HepG2 (cell line): ENCODE measurements around the gene CDC20. TPM values are rescaled to one million over a fixed set of nuclear protein-coding genes. Genes with fewer than 3 reads are reported as not detected.
A peak's percentile ranks its signal among the peaks of the same experiment; 100 is the strongest.

ENCODE experiments used
- ARNTL ChIP-seq: sonication (generic); formaldehyde crosslinking; IDR thresholded peaks from 2 replicates; pipeline ENCODE4 v1.4.0; 2020; ENCODE audit warnings: mild to moderate bottlenecking, missing genetic modification reagents
- ATF4 ChIP-seq, 2 experiments: fragments of 450-650 bp in 1 of 2; sonication (generic) in 1 of 2; formaldehyde crosslinking; IDR thresholded peaks; 2 replicates each; pipeline versions ENCODE4 v1.5.0 to v1.8.0; 2020 to 2022; ENCODE audit warnings: mild to moderate bottlenecking in 1 of 2, missing genetic modification reagents in 1 of 2
- MED1 ChIP-seq: sonication (generic); formaldehyde crosslinking; IDR thresholded peaks from 2 replicates; pipeline ENCODE4 v1.4.0; 2020; ENCODE audit warnings: missing genetic modification reagents
- NAIF1 ChIP-seq: sonication (generic); formaldehyde crosslinking; IDR thresholded peaks from 2 replicates; pipeline ENCODE4 v1.5.0; 2020; ENCODE audit warnings: mild to moderate bottlenecking, missing genetic modification reagents, borderline replicate concordance
- NCOR1 ChIP-seq: fragments of 200-600 bp; sonication (generic); IDR thresholded peaks from 2 replicates; pipeline ENCODE4 v1.7.0; 2017; ENCODE audit warnings: antibody characterized with exemption, low read length, borderline replicate concordance
- NONO ChIP-seq, 2 experiments: fragments of 450-650 bp in 1 of 2; sonication (generic) in 1 of 2; formaldehyde crosslinking in 1 of 2; IDR thresholded peaks in 1 of 2; conservative IDR thresholded peaks in 1 of 2; 2 replicates each; pipeline versions ENCODE4 v1.6.1 to v1.8.0; 2017 to 2022; ENCODE audit warnings: mild to moderate bottlenecking in 1 of 2, missing genetic modification reagents in 1 of 2, moderate library complexity in 1 of 2
- RFX5 ChIP-seq: IDR thresholded peaks from 2 replicates; pipeline ENCODE4 v1.6.1; 2011; ENCODE audit warnings: low read depth, low read length, improper control_type of control experiment
- TARDBP ChIP-seq: sonication (generic); formaldehyde crosslinking; IDR thresholded peaks from 2 replicates; pipeline ENCODE4 v1.8.0; 2022; ENCODE audit warnings: mild to moderate bottlenecking, missing genetic modification reagents
- TBX2 ChIP-seq: sonication (generic); formaldehyde crosslinking; IDR thresholded peaks from 2 replicates; pipeline ENCODE4 v1.5.0; 2020; ENCODE audit warnings: missing genetic modification reagents, mild to moderate bottlenecking, borderline replicate concordance
- YEATS2 ChIP-seq: sonication (generic); formaldehyde crosslinking; IDR thresholded peaks from 2 replicates; pipeline ENCODE4 v1.4.0; 2020; ENCODE audit warnings: missing genetic modification reagents, borderline replicate concordance
- ZBTB42 ChIP-seq: sonication (generic); formaldehyde crosslinking; IDR thresholded peaks from 2 replicates; pipeline ENCODE4 v1.5.0; 2020; ENCODE audit warnings: mild to moderate bottlenecking, missing genetic modification reagents
- ZFX ChIP-seq: sonication (generic); formaldehyde crosslinking; IDR thresholded peaks from 2 replicates; pipeline ENCODE4 v1.4.0; 2020; ENCODE audit warnings: mild to moderate bottlenecking, low read depth, missing genetic modification reagents, moderate library complexity
- ZNF121 ChIP-seq: sonication (generic); formaldehyde crosslinking; IDR thresholded peaks from 2 replicates; pipeline ENCODE4 v1.5.0; 2020; ENCODE audit warnings: mild to moderate bottlenecking, missing genetic modification reagents
- ZNF275 ChIP-seq: sonication (generic); formaldehyde crosslinking; IDR thresholded peaks from 2 replicates; pipeline ENCODE4 v1.8.0; 2022; ENCODE audit warnings: missing genetic modification reagents, mild to moderate bottlenecking, inconsistent platforms, borderline replicate concordance
- ZNF546 ChIP-seq: sonication (generic); formaldehyde crosslinking; conservative IDR thresholded peaks from 2 replicates; pipeline ENCODE4 v1.8.1; 2023; ENCODE audit warnings: mild to moderate bottlenecking, missing genetic modification reagents
- ZNF549 ChIP-seq: sonication (generic); formaldehyde crosslinking; IDR thresholded peaks from 2 replicates; pipeline ENCODE4 v1.5.0; 2020; ENCODE audit warnings: missing genetic modification reagents
- ZNF563 ChIP-seq: sonication (generic); formaldehyde crosslinking; IDR thresholded peaks from 2 replicates; pipeline ENCODE4 v1.8.0; 2022; ENCODE audit warnings: mild to moderate bottlenecking, moderate library complexity, missing genetic modification reagents
- ZNF768 ChIP-seq: sonication (generic); formaldehyde crosslinking; IDR thresholded peaks from 2 replicates; pipeline ENCODE4 v1.4.0; 2020; ENCODE audit warnings: missing genetic modification reagents
- polyA plus RNA-seq, 8 experiments: library from polyadenylated mRNA; depleted of rRNA in 3 of 8; stranded (reverse) in 7 of 8; unstranded in 1 of 8; fragments of >200 nt; fragmentation: Illumina TruSeq in 4 of 8; extraction: Trizol in 4 of 8; gene quantifications; 2 replicates each; pipeline versions ENCODE4 v1.2.1 to v1.2.3, GENCODE V29; 2011 to 2016; ENCODE audit warnings: low read depth in 4 of 8, missing spikeins in 1 of 8, mixed read lengths in 1 of 8; ENCODE audit not compliant: insufficient read depth in 1 of 8
- total RNA-seq, 5 experiments: library from RNA; depleted of rRNA; stranded (reverse); fragments of >200 nt; fragmentation: Illumina TruSeq; extraction: Trizol; gene quantifications; 2 replicates each; pipeline ENCODE4 v1.2.3, GENCODE V29; 2016; ENCODE audit warnings: low read depth in 1 of 5
- TF ChIP-seq, protein P1 (sequence below): sonication (generic); formaldehyde crosslinking; IDR thresholded peaks from 2 replicates; pipeline ENCODE4 v1.8.0; 2022; ENCODE audit warnings: mild to moderate bottlenecking, missing genetic modification reagents
- TF ChIP-seq, protein P2 (sequence below): sonication (generic); formaldehyde crosslinking; IDR thresholded peaks from 2 replicates; pipeline ENCODE4 v1.4.0; 2020; ENCODE audit warnings: missing genetic modification reagents
- TF ChIP-seq, protein P3 (sequence below): sonication (generic); formaldehyde crosslinking; IDR thresholded peaks from 2 replicates; pipeline ENCODE4 v1.4.0; 2020; ENCODE audit warnings: mild to moderate bottlenecking, missing genetic modification reagents

Gene CDC20
- total and polyA plus RNA-seq, 2 of the 13 experiments (the other 11 are each of a cell fraction or from before 2014, with no cell fraction given) = 57.9 to 90.0 TPM

DNA sequence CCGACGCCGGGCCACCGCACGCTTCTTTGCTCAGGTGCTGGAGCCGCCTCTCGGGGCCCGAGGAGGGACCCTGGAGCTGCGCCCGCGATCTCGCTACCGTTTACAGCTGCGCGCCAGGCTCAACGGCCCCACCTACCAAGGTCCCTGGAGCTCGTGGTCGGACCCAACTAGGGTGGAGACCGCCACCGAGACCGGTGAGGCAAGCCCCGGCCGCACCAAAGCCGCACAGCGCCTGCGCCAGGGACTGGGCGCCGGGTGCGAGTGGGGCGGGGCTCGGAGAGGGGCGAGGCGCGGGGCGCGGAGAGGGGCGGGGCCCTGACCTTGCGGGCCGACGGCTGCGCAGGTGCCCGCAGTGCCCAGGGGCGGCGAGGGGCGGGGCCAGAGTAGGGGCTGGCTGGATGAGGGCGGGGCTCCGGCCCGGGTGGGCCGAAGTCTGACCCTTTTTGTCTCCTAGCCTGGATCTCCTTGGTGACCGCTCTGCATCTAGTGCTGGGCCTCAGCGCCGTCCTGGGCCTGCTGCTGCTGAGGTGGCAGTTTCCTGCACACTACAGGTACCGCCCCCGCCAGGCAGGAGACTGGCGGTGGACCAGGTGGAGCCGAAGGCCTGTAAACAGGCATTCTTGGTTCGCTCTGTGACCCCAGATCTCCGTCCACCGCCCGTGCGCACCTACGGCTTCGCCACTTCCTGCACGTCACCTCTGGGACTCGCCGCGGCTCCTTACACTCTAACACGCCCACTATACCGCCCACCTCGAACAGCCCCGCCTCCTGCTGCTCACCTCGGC lies 9.8 kb upstream of the CDC20 start (continued):
- TF ChIP-seq, protein P1, sequence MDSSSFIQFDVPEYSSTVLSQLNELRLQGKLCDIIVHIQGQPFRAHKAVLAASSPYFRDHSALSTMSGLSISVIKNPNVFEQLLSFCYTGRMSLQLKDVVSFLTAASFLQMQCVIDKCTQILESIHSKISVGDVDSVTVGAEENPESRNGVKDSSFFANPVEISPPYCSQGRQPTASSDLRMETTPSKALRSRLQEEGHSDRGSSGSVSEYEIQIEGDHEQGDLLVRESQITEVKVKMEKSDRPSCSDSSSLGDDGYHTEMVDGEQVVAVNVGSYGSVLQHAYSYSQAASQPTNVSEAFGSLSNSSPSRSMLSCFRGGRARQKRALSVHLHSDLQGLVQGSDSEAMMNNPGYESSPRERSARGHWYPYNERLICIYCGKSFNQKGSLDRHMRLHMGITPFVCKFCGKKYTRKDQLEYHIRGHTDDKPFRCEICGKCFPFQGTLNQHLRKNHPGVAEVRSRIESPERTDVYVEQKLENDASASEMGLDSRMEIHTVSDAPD = 0 out of 2 replicates have a peak, but pooled peaks have one; percentile 10
- TF ChIP-seq NONO (IDR thresholded peaks at IDR 0.05) (no peak), NONO (CRISPR knock-in tag; conservative IDR thresholded peaks at IDR 0.05) (peak; percentile 59; the same call in 1 of the 2 replicates), RFX5 (no peak), ZNF121 (CRISPR knock-in tag) (peak; percentile 97), MED1 (peak; percentile 21; the same call in 1 of the 2 replicates), TBX2 (CRISPR knock-in tag) (0 out of 2 replicates have a peak, but pooled peaks have one; percentile 24), ZBTB42 (CRISPR knock-in tag) (peak; percentile 72; the same call in 1 of the 2 replicates), ZFX (CRISPR knock-in tag) (peak; percentile 98), ZNF549 (peak; percentile 56; the same call in 1 of the 2 replicates), ATF4 (CRISPR knock-in tag; IDR thresholded peaks at IDR 0.05) (peak in 1 of 2 experiments; percentile 53; a peak in 1 of 4 replicates), ZNF546 (peak; percentile 60; the same call in 1 of the 2 replicates), ZNF275 (no peak), NCOR1 (0 out of 2 replicates have a peak, but pooled peaks have one; percentile 14), ARNTL (CRISPR knock-in tag) (peak; percentile 52; the same call in 1 of the 2 replicates), ZNF768 (CRISPR knock-in tag) (peak; percentile 66; the same call in 1 of the 2 replicates), TARDBP (peak; percentile 48; the same call in 1 of the 2 replicates), YEATS2 (no peak), NAIF1 (0 out of 2 replicates have a peak, but pooled peaks have one; percentile 74), ZNF563 (CRISPR knock-in tag) (peak; percentile 62; the same call in 1 of the 2 replicates)
- TF ChIP-seq, protein P2, sequence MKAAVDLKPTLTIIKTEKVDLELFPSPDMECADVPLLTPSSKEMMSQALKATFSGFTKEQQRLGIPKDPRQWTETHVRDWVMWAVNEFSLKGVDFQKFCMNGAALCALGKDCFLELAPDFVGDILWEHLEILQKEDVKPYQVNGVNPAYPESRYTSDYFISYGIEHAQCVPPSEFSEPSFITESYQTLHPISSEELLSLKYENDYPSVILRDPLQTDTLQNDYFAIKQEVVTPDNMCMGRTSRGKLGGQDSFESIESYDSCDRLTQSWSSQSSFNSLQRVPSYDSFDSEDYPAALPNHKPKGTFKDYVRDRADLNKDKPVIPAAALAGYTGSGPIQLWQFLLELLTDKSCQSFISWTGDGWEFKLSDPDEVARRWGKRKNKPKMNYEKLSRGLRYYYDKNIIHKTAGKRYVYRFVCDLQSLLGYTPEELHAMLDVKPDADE = peak; percentile 83; the same call in 1 of the 2 replicates
- TF ChIP-seq, protein P3, sequence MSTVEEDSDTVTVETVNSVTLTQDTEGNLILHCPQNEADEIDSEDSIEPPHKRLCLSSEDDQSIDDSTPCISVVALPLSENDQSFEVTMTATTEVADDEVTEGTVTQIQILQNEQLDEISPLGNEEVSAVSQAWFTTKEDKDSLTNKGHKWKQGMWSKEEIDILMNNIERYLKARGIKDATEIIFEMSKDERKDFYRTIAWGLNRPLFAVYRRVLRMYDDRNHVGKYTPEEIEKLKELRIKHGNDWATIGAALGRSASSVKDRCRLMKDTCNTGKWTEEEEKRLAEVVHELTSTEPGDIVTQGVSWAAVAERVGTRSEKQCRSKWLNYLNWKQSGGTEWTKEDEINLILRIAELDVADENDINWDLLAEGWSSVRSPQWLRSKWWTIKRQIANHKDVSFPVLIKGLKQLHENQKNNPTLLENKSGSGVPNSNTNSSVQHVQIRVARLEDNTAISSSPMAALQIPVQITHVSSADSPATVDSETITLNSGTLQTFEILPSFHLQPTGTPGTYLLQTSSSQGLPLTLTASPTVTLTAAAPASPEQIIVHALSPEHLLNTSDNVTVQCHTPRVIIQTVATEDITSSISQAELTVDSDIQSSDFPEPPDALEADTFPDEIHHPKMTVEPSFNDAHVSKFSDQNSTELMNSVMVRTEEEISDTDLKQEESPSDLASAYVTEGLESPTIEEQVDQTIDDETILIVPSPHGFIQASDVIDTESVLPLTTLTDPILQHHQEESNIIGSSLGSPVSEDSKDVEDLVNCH (CRISPR knock-in tag) = 0 out of 2 replicates have a peak, but pooled peaks have one; percentile 66
